NOMO-1 treated with DMSO at 0.1 percent for 48 hours (cell line): ENCODE measurements around the gene NRXN3.

Source experiments
- DNase-seq: peaks from one replicate; lab custom pipeline; 2025; ENCODE audit not compliant: unreplicated experiment; lab: John Stamatoyannopoulos, UW

Gene NRXN3

GRCh38 chr14:79826362-79826761, 1656.2 kb downstream of the NRXN3 start:
- no peak for DNase-seq

GRCh38 chr14:79829405-79830166, 1659.4 kb downstream of the NRXN3 start:
- no peak for DNase-seq

GRCh38 chr14:79831195-79831892, 1661.2 kb downstream of the NRXN3 start:
- DNase-seq = no peak

GRCh38 chr14:79833781-79834180, 1663.6 kb downstream of the NRXN3 start:
- DNase-seq = no peak

- DNase-seq = no peak
These were observed 1664.7 kb downstream of the NRXN3 start for GRCh38 chr14:79834868-79835267.

- no peak for DNase-seq
These were observed 1666.4 kb downstream of the NRXN3 start for GRCh38 chr14:79836577-79836976.

GRCh38 chr14:79837699-79838098, 1667.5 kb downstream of the NRXN3 start:
- no peak for DNase-seq

- no peak for DNase-seq
These were observed 1669.9 kb downstream of the NRXN3 start for GRCh38 chr14:79840103-79840502.

GRCh38 chr14:79840831-79841230, 1670.7 kb downstream of the NRXN3 start:
- no peak for DNase-seq

- no peak for DNase-seq
These were observed 1671.3 kb downstream of the NRXN3 start for GRCh38 chr14:79841433-79841832.

GRCh38 chr14:79842270-79842669, 1672.1 kb downstream of the NRXN3 start:
- DNase-seq = no peak

GRCh38 chr14:79852950-79853744, 1683.0 kb downstream of the NRXN3 start:
- no peak for DNase-seq

GRCh38 chr14:79855789-79856188, 1685.6 kb downstream of the NRXN3 start:
- DNase-seq = no peak

GRCh38 chr14:79856381-79856780, 1686.2 kb downstream of the NRXN3 start:
- no peak for DNase-seq

- DNase-seq = no peak
These were observed 1690.9 kb downstream of the NRXN3 start for GRCh38 chr14:79861111-79861510.

GRCh38 chr14:79862045-79862444, 1691.9 kb downstream of the NRXN3 start:
- no peak for DNase-seq

- DNase-seq = no peak
These were observed 1701.0 kb downstream of the NRXN3 start for GRCh38 chr14:79871136-79871535.

GRCh38 chr14:79878229-79878628, 1708.1 kb downstream of the NRXN3 start:
- DNase-seq = no peak

GRCh38 chr14:79878785-79879184, 1708.6 kb downstream of the NRXN3 start:
- DNase-seq = no peak

- no peak for DNase-seq
These were observed 1711.1 kb downstream of the NRXN3 start for GRCh38 chr14:79881299-79881698.

- DNase-seq = no peak
These were observed 1720.4 kb downstream of the NRXN3 start for GRCh38 chr14:79890527-79890926.

GRCh38 chr14:79896009-79896408, 1725.8 kb downstream of the NRXN3 start:
- no peak for DNase-seq
